ENCODE measurements around the gene PPP6R3. TPM values are rescaled to one million over a fixed set of nuclear protein-coding genes. Genes with fewer than 3 reads are reported as not detected.

PPP6R3 gene
- total RNA-seq, 1 donor from 2014 or later: 115 TPM

- intact Hi-C loops (cut with micrococcal nuclease): no loop called here
Measured at GRCh38 chr11:68480852-68481510, 20.4 kb downstream of the PPP6R3 start.

GRCh38 chr11:68481579-68482240 is 21.2 kb downstream of the PPP6R3 start:
- intact Hi-C loops (cut with micrococcal nuclease): no loop called here

DNA sequence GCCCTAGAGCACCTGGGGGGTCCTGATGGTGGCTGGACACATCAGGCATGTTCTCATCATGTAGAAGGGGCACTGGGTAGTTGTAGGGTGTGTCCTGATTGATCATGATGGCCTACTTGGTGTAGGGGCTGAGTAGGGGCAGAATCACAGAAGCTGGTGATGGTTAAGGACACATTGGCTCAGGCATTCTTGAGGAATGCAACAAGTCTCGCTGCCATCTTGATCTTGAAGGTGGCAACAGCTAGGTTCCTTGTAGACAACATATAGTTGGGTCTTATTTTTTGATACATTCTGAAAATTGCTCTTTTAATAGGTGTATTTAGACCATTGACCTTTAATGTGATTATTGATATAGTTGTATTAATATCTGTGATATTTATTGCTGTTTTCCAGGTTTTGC is 28.1 kb downstream of the PPP6R3 start:
- intact Hi-C loops (cut with micrococcal nuclease): no loop called here

DNA sequence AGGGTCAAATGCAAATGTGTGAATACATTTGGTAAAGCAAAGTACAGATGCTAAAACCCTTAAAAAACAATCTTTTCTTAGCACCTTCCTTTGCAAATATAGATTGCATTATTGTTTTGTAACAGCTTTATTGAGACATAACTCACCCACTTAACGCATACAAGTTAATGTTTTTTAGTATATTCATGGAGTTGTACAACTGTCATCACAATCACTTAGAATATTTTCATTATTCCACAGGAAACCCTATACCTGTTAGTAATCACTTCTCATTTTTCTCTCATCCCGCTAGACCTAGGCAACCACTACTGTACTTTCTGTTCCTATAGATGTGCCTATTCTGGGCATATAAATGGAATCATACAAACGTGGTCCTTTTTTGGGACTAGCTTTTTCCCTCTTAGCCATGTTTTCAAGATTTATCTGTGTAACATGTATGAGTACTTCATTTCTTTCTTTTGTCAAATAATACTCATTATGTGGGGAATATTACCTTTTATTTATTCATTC is 34.7 kb downstream of the PPP6R3 start:
- intact Hi-C loops (cut with micrococcal nuclease): no loop called here

- intact Hi-C loops (cut with micrococcal nuclease): no loop called here
Measured at GRCh38 chr11:68495872-68496271, 35.3 kb downstream of the PPP6R3 start.

DNA sequence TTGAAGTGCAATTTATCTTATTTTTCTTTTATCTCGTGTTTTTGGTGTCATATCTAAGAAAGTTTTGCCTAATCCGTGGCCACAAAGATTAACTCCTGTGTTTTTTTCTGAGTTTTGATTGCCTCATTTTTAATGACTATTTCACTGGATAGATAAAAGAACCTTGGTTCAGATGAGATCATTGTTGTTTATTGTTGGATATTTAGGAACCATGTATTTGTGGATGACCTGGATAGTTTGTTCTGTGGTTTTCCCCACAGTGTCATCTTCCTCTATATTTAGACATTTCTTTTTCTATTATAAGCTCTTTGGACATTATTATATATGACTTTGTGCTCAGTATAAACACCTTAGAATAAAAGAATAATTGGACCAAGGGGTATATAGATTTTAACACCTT is 37.2 kb downstream of the PPP6R3 start:
- intact Hi-C loops (cut with micrococcal nuclease): no loop called here

DNA sequence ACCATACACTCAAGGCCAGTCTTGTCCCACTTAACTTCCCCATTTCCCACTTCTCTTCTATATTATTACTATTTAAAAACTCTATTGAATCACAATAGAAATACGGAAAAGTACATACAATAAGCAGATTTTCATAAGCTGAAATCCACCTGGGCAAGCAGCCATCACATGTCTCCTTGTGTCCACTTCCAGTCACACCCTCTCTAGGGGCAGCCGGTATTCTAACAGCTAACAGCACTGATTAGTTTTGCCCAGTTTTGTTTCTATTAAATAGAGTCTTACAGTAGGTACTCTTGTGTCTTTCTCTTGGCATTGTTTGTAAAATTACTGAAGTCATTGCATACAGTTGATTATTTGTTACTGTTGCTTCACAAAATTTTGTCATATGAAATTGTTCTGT is 37.8 kb downstream of the PPP6R3 start:
- intact Hi-C loops (cut with micrococcal nuclease): no loop called here

- intact Hi-C loops (cut with micrococcal nuclease): no loop called here
Measured at GRCh38 chr11:68498903-68499883, 38.6 kb downstream of the PPP6R3 start.

- intact Hi-C loops (cut with micrococcal nuclease): no loop called here
Measured at GRCh38 chr11:68500206-68500605, 39.7 kb downstream of the PPP6R3 start.

GRCh38 chr11:68501813-68502212 is 41.3 kb downstream of the PPP6R3 start:
- intact Hi-C loops (cut with micrococcal nuclease): no loop called here

GRCh38 chr11:68503251-68503687 is 42.7 kb downstream of the PPP6R3 start:
- intact Hi-C loops (cut with micrococcal nuclease): no loop called here

DNA sequence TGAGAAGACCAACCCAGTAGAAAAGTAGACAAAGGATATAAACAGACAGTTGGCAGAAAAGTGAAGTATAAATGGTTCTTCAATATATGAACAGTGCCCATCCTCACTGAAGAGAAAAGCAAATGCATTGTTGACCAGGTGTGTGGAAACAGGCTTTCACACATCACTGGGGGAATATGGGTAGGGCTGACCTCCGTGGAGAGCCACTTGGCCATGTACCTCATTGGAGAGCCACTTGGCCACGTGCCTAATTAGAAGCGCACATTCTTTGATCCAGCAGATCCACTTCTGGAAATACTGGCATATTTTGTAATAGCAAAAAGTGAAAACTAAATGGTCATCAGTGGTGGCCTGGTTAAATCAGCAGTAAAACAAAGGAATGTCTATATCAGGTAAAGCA is 43.2 kb downstream of the PPP6R3 start:
- intact Hi-C loops (cut with micrococcal nuclease): no loop called here

DNA sequence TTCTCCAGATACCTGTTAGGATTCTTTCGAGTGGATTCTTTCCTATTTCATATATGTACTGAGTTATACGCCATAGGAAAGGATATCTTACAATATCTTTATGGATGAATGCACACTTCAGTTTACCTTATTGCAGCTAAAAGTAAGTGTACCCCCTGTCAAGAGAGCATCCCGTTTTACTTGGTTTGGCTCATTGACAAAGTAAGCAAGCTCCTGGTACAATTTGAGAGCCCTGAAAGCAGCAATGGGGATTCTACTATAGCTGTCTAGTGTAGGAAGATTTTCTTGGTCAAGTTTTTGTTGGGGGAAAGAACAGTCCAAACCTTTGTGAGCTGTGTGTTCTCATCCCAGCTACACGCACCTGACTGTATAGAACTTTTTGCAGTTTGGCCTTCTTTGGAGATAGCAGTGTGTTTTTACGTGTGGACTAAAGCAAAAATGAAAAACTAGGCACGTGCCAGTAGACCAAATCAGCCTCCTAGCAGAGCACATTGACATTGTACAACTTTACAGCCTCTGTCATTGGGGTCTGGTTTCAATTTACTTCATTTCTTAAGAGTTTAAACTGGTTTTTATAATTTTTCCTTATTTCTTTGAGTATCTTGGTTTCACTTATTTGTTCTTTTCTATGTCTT is 44.0 kb downstream of the PPP6R3 start:
- intact Hi-C loops (cut with micrococcal nuclease): no loop called here

DNA sequence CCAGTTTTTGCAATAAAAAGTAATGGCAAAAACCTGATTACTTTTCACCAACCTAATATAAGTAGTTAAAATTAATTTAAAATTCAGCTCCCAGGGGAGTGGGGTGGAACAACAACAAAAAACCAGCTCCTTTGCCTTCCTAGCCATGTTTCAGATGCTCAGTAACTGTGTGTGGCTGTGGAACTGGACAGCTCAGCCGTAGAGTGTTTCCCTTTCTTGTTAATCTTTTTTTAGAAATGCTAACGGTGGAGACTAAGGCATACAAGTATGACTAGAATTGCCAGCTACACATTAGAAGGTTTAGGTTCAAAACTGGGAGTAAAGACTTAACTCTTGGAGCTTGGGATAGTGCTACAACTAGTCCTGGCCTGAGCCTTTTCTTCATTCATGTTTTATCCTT is 45.0 kb downstream of the PPP6R3 start:
- intact Hi-C loops (cut with micrococcal nuclease): no loop called here

GRCh38 chr11:68506908-68507307 is 46.4 kb downstream of the PPP6R3 start:
- intact Hi-C loops (cut with micrococcal nuclease): no loop called here

DNA sequence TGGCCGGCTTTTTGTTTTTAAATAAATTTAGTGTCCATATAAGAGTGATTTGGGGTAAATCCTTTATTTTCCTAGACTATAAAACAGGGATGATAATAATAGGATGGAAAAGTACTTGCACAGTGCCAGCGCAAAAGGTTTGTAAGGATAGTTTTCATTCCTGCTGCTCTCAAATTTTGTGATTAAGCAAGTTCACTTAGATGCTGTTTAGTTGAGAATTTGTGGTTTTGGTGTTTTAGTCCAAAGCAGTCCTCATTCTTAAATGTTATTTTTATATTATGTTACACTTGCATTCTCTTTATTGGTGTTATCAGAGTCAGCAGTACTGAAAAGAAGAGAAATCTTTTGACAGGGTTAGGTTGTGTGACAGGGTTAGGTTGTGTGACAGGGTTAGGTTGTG is 47.9 kb downstream of the PPP6R3 start:
- intact Hi-C loops (cut with micrococcal nuclease): no loop called here

DNA sequence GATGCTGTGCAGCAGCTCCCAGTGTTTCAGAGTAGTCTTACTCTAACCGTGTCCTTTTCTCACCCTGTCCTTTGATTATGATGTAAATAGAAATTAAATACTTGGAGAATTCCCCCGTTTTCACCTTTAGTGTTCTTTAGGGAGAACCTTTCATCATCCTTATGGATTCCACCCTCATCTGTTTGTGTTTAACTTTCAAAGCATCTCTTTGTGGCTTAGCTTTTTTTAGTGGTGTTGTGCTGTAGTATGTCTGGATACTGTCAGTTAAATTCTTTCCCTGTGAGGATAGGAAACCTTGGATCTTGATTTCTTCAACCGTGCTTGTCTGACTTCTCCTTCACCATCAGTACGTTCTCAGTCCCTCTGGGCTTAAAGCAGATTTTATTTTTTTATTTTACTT is 48.5 kb downstream of the PPP6R3 start:
- intact Hi-C loops (cut with micrococcal nuclease): no loop called here

DNA sequence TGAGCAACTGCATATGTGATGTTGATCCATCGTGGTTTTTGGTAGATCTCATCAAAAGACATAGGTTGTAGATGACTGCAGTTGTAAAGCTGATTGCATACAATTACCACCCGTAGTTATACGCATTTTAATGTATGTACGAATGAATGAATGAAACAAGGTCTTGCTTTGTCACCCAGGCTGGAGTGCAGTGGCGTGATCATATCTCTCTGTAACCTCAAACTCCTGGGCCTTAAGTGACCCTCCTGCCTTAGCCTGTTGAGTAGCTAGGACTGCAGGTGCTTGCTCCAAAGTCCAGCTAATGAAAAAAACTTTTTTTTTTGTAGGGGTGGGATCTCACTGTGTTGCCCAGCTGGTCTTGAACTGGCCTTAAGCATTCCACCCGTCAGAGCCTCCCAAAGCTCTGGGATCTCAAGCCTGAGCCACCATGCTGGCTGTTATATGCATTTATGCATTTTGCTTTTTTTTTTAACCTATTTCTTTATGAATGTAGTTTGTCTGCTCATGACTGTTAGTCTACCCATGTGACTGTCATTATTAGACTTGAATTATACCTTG is 53.5 kb downstream of the PPP6R3 start:
- intact Hi-C loops (cut with micrococcal nuclease): no loop called here

- intact Hi-C loops (cut with micrococcal nuclease): no loop called here
Measured at GRCh38 chr11:68517121-68517741, 56.7 kb downstream of the PPP6R3 start.

DNA sequence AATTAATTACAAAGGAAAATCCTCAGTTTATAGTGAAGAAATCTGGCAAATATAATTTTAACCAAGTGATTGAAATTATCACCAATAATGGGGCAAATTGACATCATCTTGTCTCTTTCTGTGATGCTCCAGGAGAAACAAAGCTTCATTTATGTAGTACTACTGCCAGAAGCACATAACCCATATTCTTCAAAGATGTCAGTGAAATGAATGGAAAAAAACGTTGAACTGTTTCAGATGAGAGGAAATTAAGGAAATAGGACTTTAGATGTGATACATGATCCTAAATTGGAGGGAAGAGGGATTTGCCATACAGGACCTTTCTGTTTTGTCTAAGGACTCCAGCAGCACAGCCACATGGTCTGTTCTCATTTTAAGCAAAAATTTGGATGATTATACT is 57.6 kb downstream of the PPP6R3 start:
- intact Hi-C loops (cut with micrococcal nuclease): no loop called here

All from T-helper 2 cell treated with Interferon-gamma antibody and Interleukin-4, amounts not matched to agents 100 ng/mL and 5 ng/mL, for 36 hours (primary cell).